Measurements from ENCODE around the gene ERGIC3. TPM values are rescaled to one million over a fixed set of nuclear protein-coding genes. Genes with fewer than 3 reads are reported as not detected.

The ERGIC3 gene
- total and polyA plus RNA-seq, 2 of the 4 experiments (the other 2 are of a cell fraction), result 434 to 438 TPM

- no CpG with 5 or more reads among the region's 12 CpGs for WGBS, 2 experiments (ENCODE audit: extremely low coverage in 2 of 2, insufficient read length in 1 of 2)
- H4K20me1 ChIP-seq (ENCODE audit: insufficient read depth, low read length), result no peaks in the 10 kb centered on the region
- dilution Hi-C loops (cut with HindIII; ENCODE audit: low sequenced_read_pairs, unreplicated experiment) (no loop called here), intact Hi-C loops (cut with micrococcal nuclease) (no loop called here), in situ Hi-C loops (cut with MboI; ENCODE audit: low sequenced_read_pairs) (no loop called here)
- H3K27ac ChIP-seq (ENCODE audit: insufficient read depth, low read length), result no peak overlapping the region
- H2AK9ac ChIP-seq (replicated peaks; ENCODE audit: low read depth, low read length, poor library complexity), result no peak overlapping the region
- no peak overlapping the region for H3K14ac ChIP-seq (replicated peaks; ENCODE audit: low read depth, low read length)
- H2BK15ac ChIP-seq (ENCODE audit: low read depth, low read length), result no peak overlapping the region
- no peak overlapping the region for H3K4me2 ChIP-seq (ENCODE audit: low read depth, low read length)
- no peak overlapping the region for H3K23ac ChIP-seq (ENCODE audit: low read depth, low read length)
- ATAC-seq (ENCODE audit: low read depth), result no peak
- H2BK120ac ChIP-seq (ENCODE audit: low read depth, low read length), result no peak overlapping the region
- BruUV-seq (replicated peaks), result no TSS peak
- H2AFZ ChIP-seq (replicated peaks; ENCODE audit: low read length, poor library complexity), result no peak overlapping the region
- no peaks in the 10 kb centered on the region for H3K4me1 ChIP-seq (ENCODE audit: control insufficient read depth, insufficient read depth, low read length)
- no peak overlapping the region for H3K18ac ChIP-seq (ENCODE audit: low read depth, low read length)
- no peak overlapping the region for H3K9ac ChIP-seq (ENCODE audit: low read depth, low read length)
- H3K56ac ChIP-seq (ENCODE audit: extremely low read depth, insufficient read depth, low read length), result no peak overlapping the region
- no peak overlapping the region for H4K5ac ChIP-seq (ENCODE audit: low read depth, low read length)
- H4K8ac ChIP-seq (ENCODE audit: low read depth in 2 of 2, low read length in 2 of 2), result no peak overlapping the region
- no peak overlapping the region for H4K91ac ChIP-seq (ENCODE audit: insufficient read depth, low read depth, low read length)
- POLR2A ChIA-PET (ENCODE audit: unreplicated experiment), result no interaction called here
- H3K4me3 ChIP-seq (ENCODE audit: insufficient read depth, low read depth, low read length), result no peak overlapping the region
- H3K9me3 ChIP-seq (ENCODE audit: control insufficient read depth, insufficient read depth, low read length), result no peaks in the 10 kb centered on the region
- H2BK20ac ChIP-seq (ENCODE audit: low read depth, low read length), result no peak overlapping the region
- no peaks in the 10 kb centered on the region for H3K9me1 ChIP-seq (ENCODE audit: insufficient read depth, low read length)
- H2AK5ac ChIP-seq (ENCODE audit: low read depth, low read length), result no peak overlapping the region
- no peak for TF ChIP-seq RCOR1 (IDR thresholded peaks at IDR 0.05; ENCODE audit: insufficient replicate concordance, low read length)
- TF ChIP-seq RAD21 (IDR thresholded peaks at IDR 0.05; ENCODE audit: low read length), result no peak
- no peak for TF ChIP-seq SMC3 (IDR thresholded peaks at IDR 0.05; ENCODE audit: low read depth, low read length)
- TF ChIP-seq FOS (IDR thresholded peaks at IDR 0.05; ENCODE audit: low read depth, low read length), result no peak
- TF ChIP-seq BHLHE40 (IDR thresholded peaks at IDR 0.05; ENCODE audit: low read depth, low read length), result no peak
- no peak for TF ChIP-seq CHD1 (IDR thresholded peaks at IDR 0.05; ENCODE audit: low read depth, low read length)
- TF ChIP-seq ELK1 (IDR thresholded peaks at IDR 0.05; ENCODE audit: borderline replicate concordance, low read depth, low read length), result no peak
- no peak for TF ChIP-seq NFE2L2 (IDR thresholded peaks at IDR 0.05; ENCODE audit: low read depth, low read length)
- TF ChIP-seq MXI1 (IDR thresholded peaks at IDR 0.05; ENCODE audit: borderline replicate concordance, low read depth, low read length), result no peak
- CTCF ChIA-PET, result no interaction called here
- no peak overlapping the region for H3K4ac ChIP-seq (ENCODE audit: low read depth, low read length)
- H3K27me3 ChIP-seq (ENCODE audit: control insufficient read depth, insufficient read depth, low read length), result peaks cover 2% of the 10 kb centered on the region; the same call in 1 of the 2 replicates
- no peak for DNase-seq
- H3K79me1 ChIP-seq (ENCODE audit: low read depth in 1 of 2, low read length in 2 of 2), result no peaks in the 10 kb centered on the region
- H2BK5ac ChIP-seq (ENCODE audit: low read depth, low read length, poor library complexity, severe bottlenecking), result no peak overlapping the region
- no peaks in the 10 kb centered on the region for H3K36me3 ChIP-seq (ENCODE audit: control insufficient read depth, insufficient read depth, low read length)
These were observed 14.6 kb upstream of the ERGIC3 start for GRCh38 chr20:35527122-35527769.

Data from IMR-90 (cell line).